Trophoblast cell (in vitro differentiated cells and primary cell): ENCODE data around the gene PIAS1.

Source experiments
- DNase-seq, 2 donors: peaks; one replicate each; pipeline ENCODE4 v3.0.0-alpha.2; 2016
- H2AFZ ChIP-seq: 2 replicates; pipeline ENCODE4 v1.6.1; 2013; ENCODE audit warnings: low read length, moderate library complexity, mild to moderate bottlenecking; ENCODE audit not compliant: insufficient read depth, poor library complexity
- H2AK5ac ChIP-seq: 2 replicates; pipeline ENCODE4 v1.6.1; 2013; ENCODE audit warnings: mild to moderate bottlenecking, low read length
- H2BK120ac ChIP-seq: 2 replicates; pipeline ENCODE4 v1.6.1; 2013; ENCODE audit warnings: low read length, mild to moderate bottlenecking, moderate library complexity; ENCODE audit not compliant: insufficient read depth, poor library complexity
- H2BK12ac ChIP-seq: 2 replicates; pipeline ENCODE4 v1.6.1; 2013; ENCODE audit warnings: mild to moderate bottlenecking, low read length, moderate library complexity
- H2BK5ac ChIP-seq: 2 replicates; pipeline ENCODE4 v1.6.1; 2013; ENCODE audit warnings: low read length, low read depth, moderate library complexity, mild to moderate bottlenecking; ENCODE audit not compliant: poor library complexity
- H3K14ac ChIP-seq: 2 replicates; pipeline ENCODE4 v1.6.1; 2013; ENCODE audit warnings: mild to moderate bottlenecking, low read length
- H3K18ac ChIP-seq: 2 replicates; pipeline ENCODE4 v1.6.1; 2013; ENCODE audit warnings: mild to moderate bottlenecking, low read length
- H3K23ac ChIP-seq: 2 replicates; pipeline ENCODE4 v1.6.1; 2013; ENCODE audit warnings: low read length
- H3K27ac ChIP-seq: 2 replicates; pipeline ENCODE4 v1.5.1; 2013; ENCODE audit warnings: low read depth, mild to moderate bottlenecking, inconsistent platforms, low read length, moderate library complexity
- H3K27me3 ChIP-seq: 2 replicates; pipeline ENCODE4 v1.6.1; 2013; ENCODE audit warnings: inconsistent platforms, mild to moderate bottlenecking, low read length, moderate library complexity; ENCODE audit not compliant: insufficient read depth
- H3K36me3 ChIP-seq, 2 experiments: 1 replicate in 1 of 2; 2 replicates in 1 of 2; pipeline ENCODE4 v1.6.1; 2013; ENCODE audit warnings: low read length in 2 of 2, mild to moderate bottlenecking in 2 of 2, moderate library complexity in 1 of 2; ENCODE audit not compliant: insufficient read depth in 2 of 2, control insufficient read depth in 1 of 2
- H3K4ac ChIP-seq: 2 replicates; pipeline ENCODE4 v1.6.1; 2013; ENCODE audit warnings: low read depth, mild to moderate bottlenecking, low read length, moderate library complexity
- H3K4me1 ChIP-seq, 2 experiments: 1 replicate in 1 of 2; 2 replicates in 1 of 2; pipeline ENCODE4 v1.6.1; 2013; ENCODE audit warnings: low read length in 2 of 2, mild to moderate bottlenecking in 2 of 2, moderate library complexity in 1 of 2; ENCODE audit not compliant: insufficient read depth in 2 of 2, control insufficient read depth in 1 of 2
- H3K4me2 ChIP-seq: 2 replicates; pipeline ENCODE4 v1.6.1; 2013; ENCODE audit warnings: inconsistent platforms, mild to moderate bottlenecking, low read length, moderate library complexity
- H3K4me3 ChIP-seq: 2 replicates; pipeline ENCODE4 v1.5.1; 2013; ENCODE audit warnings: mild to moderate bottlenecking, low read depth, low read length, inconsistent platforms
- H3K79me1 ChIP-seq: one replicate; pipeline ENCODE4 v1.6.1; 2013; ENCODE audit warnings: low read length
- H3K79me2 ChIP-seq: 2 replicates; pipeline ENCODE4 v1.6.1; 2013; ENCODE audit warnings: low read length, mild to moderate bottlenecking; ENCODE audit not compliant: control insufficient read depth, insufficient read depth, poor library complexity
- H3K9ac ChIP-seq: 2 replicates; pipeline ENCODE4 v1.6.1; 2013; ENCODE audit warnings: mild to moderate bottlenecking, low read length
- H3K9me3 ChIP-seq: 2 replicates; pipeline ENCODE4 v1.6.1; 2013; ENCODE audit warnings: low read depth, mild to moderate bottlenecking, control low read depth, inconsistent platforms, low read length; ENCODE audit not compliant: insufficient read depth
- H4K12ac ChIP-seq: 2 replicates; pipeline ENCODE4 v1.6.1; 2013; ENCODE audit warnings: low read depth, mild to moderate bottlenecking, low read length, moderate library complexity
- H4K8ac ChIP-seq: 2 replicates; pipeline ENCODE4 v1.6.1; 2013; ENCODE audit warnings: low read depth, mild to moderate bottlenecking, low read length, moderate library complexity
- H4K91ac ChIP-seq: one replicate; pipeline ENCODE4 v1.6.1; 2013; ENCODE audit warnings: low read depth, mild to moderate bottlenecking, low read length, moderate library complexity
- WGBS: extraction: QIAGEN DNeasy Blood & Tissue Kit; methylation state at CpG from one replicate; pipeline ENCODE4 v1.1.7; 2013; ENCODE audit warnings: missing lambda C conversion rate; ENCODE audit not compliant: insufficient read length, insufficient coverage; ENCODE audit errors: extremely low coverage; 5-methylcytosine and 5-hydroxymethylcytosine counted together

Gene PIAS1

DNA sequence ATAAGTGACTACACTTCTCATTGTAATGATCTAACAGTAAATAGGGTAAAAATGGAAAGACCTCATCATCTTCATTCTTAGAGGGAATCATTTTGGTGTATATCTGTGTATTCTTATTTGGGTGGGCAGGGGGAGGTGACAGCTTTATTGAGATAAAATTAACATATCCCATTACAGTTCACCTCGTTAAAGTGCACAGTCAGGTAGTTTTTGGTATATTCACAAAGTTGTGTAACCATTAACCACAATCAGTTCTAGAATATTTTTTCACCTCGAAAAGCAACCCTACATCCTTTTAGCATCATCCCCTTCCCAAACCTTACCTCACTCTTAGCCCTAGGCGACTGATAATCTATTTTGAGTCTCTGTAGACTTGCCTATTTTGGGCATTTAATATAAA, 8.1 kb downstream of the PIAS1 start:
- Histone ChIP-seq H3K36me3 (peaks cover 0 to 2% of the 10 kb centered on the region in 2 experiments), H3K9me3 (no peaks in the 10 kb centered on the region), H3K79me1 (no peaks in the 10 kb centered on the region), H2BK120ac (no peak overlapping the region), H3K14ac (no peak overlapping the region), H3K27ac (no peak overlapping the region), H2BK12ac (no peak overlapping the region), H4K12ac (no peak overlapping the region), H3K79me2 (peaks cover 10% of the 10 kb centered on the region), H3K27me3 (no peaks in the 10 kb centered on the region), H3K4me2 (no peak overlapping the region), H2AFZ (no peak overlapping the region), H3K4me3 (no peak overlapping the region), H3K4me1 (no peaks in the 10 kb centered on the region), H2AK5ac (no peak overlapping the region), H3K9ac (no peak overlapping the region), H2BK5ac (no peak overlapping the region), H3K23ac (no peak overlapping the region), H4K91ac (no peak overlapping the region), H3K18ac (no peak overlapping the region), H4K8ac (no peak overlapping the region), H3K4ac (no peak overlapping the region)
- no peak for DNase-seq
- WGBS, result no CpG with 5 or more reads among the region's 3 CpGs

GRCh38 chr15:68062946-68063465, 8.9 kb downstream of the PIAS1 start:
- H2BK5ac ChIP-seq, result no peak overlapping the region
- no peak overlapping the region for H4K91ac ChIP-seq
- no peak overlapping the region for H3K4me2 ChIP-seq
- H3K9ac ChIP-seq, result no peak overlapping the region
- no peak overlapping the region for H3K27ac ChIP-seq
- no peaks in the 10 kb centered on the region for H3K79me1 ChIP-seq
- peaks cover 0 to 2% of the 10 kb centered on the region in 2 experiments for H3K36me3 ChIP-seq
- H3K18ac ChIP-seq, result no peak overlapping the region
- no peak overlapping the region for H3K4me3 ChIP-seq
- H3K9me3 ChIP-seq, result no peaks in the 10 kb centered on the region
- no peak overlapping the region for H2AFZ ChIP-seq
- no peaks in the 10 kb centered on the region for H3K4me1 ChIP-seq
- no peak overlapping the region for H4K8ac ChIP-seq
- H2BK12ac ChIP-seq, result no peak overlapping the region
- no peak overlapping the region for H4K12ac ChIP-seq
- no peak overlapping the region for H2AK5ac ChIP-seq
- H3K4ac ChIP-seq, result no peak overlapping the region
- H3K14ac ChIP-seq, result no peak overlapping the region
- DNase-seq, result no peak
- H3K79me2 ChIP-seq, result peaks cover 10% of the 10 kb centered on the region
- H3K27me3 ChIP-seq, result no peaks in the 10 kb centered on the region
- no peak overlapping the region for H2BK120ac ChIP-seq
- H3K23ac ChIP-seq, result no peak overlapping the region

DNA sequence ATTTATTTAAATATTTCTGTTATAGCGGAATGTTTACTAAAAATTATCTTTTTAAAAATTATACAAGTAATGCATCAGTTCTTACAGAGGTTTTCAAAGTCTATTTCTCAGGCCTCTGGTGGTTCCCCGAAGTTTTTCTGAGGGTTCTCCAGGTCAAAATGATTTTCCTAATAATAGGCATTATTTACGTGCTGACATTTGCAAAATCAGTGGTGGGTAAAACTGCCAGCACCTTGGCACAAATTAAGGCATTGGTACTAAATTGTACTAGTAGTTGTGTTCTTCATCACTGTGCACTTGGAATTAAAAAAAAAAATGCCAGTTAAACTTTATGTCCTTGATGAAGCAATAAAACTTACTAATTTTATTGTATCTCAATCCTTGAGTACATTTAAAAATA, 9.5 kb downstream of the PIAS1 start:
- Histone ChIP-seq H3K9me3 (no peaks in the 10 kb centered on the region), H3K36me3 (peaks cover 0 to 2% of the 10 kb centered on the region in 2 experiments), H2AFZ (no peak overlapping the region), H3K27me3 (no peaks in the 10 kb centered on the region), H3K27ac (no peak overlapping the region), H2AK5ac (no peak overlapping the region), H2BK120ac (no peak overlapping the region), H2BK5ac (no peak overlapping the region), H3K79me1 (no peaks in the 10 kb centered on the region), H3K4me2 (no peak overlapping the region), H3K4me3 (no peak overlapping the region), H3K14ac (no peak overlapping the region), H3K4me1 (no peaks in the 10 kb centered on the region), H4K8ac (no peak overlapping the region), H4K91ac (no peak overlapping the region), H3K9ac (no peak overlapping the region), H3K23ac (no peak overlapping the region), H2BK12ac (no peak overlapping the region), H3K79me2 (peaks cover 10% of the 10 kb centered on the region), H4K12ac (no peak overlapping the region), H3K18ac (no peak overlapping the region), H3K4ac (peak overlapping the region; percentile 79)
- no CpG with 5 or more reads among the region's 3 CpGs for WGBS
- no peak for DNase-seq

DNA sequence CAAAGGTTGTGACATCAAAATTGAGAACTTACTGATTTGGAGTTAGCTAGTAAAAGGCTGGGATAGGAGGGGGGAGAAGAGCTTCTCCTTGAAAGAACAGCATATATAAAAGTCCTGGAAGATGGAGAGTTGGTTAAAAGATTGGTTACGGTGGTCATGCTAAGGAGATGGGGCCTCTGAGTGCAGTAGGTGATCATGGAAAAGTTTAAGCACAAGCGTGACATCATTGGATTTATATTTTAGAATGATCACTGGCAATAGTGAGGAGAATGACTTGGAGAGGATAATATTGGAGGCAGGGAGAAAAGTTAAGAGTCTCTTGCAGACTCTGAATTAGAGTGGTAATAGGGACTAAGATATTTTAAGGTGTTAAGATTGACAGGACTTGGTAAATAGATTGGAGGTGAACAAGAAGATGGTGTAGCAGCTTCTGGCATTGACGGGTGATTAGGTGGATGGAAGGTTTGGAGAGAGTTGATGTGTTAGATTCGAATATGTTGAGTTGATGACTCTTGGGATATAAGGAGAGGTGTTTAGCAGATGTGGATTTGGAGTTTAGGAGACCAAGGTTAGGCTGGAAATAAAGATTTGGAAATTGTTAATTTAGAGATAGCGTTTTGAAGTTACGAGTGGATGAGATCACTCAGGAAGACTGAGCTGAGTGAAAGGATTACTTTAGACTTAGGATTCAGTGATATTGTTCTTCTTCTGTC, 19.6 kb downstream of the PIAS1 start:
- no peaks in the 10 kb centered on the region for H3K79me1 ChIP-seq
- H3K4me1 ChIP-seq, result no peaks in the 10 kb centered on the region

More for the DNA sequence above, 19.6 kb downstream of the PIAS1 start:
- no peak overlapping the region for H3K4me3 ChIP-seq
- no peaks in the 10 kb centered on the region for H3K9me3 ChIP-seq
- no peak overlapping the region for H3K14ac ChIP-seq
- H3K18ac ChIP-seq, result no peak overlapping the region
- H3K27me3 ChIP-seq, result no peaks in the 10 kb centered on the region
- H2AFZ ChIP-seq, result no peak overlapping the region
- 100% methylated on average over 4 of the region's 6 CpGs for WGBS
- no peak overlapping the region for H3K23ac ChIP-seq
- peaks cover 3% of the 10 kb centered on the region for H3K79me2 ChIP-seq
- no peaks in the 10 kb centered on the region for H3K36me3 ChIP-seq
- H3K4me2 ChIP-seq, result no peak overlapping the region
- no peak overlapping the region for H4K8ac ChIP-seq
- no peak for DNase-seq
- no peak overlapping the region for H4K91ac ChIP-seq
- H2BK120ac ChIP-seq, result no peak overlapping the region
- H2BK12ac ChIP-seq, result no peak overlapping the region
- H2AK5ac ChIP-seq, result no peak overlapping the region
- H4K12ac ChIP-seq, result no peak overlapping the region
- H2BK5ac ChIP-seq, result no peak overlapping the region
- H3K4ac ChIP-seq, result no peak overlapping the region
- no peak overlapping the region for H3K27ac ChIP-seq
- no peak overlapping the region for H3K9ac ChIP-seq
